BLaER1 (cell line): ENCODE data around the gene CASP12.
"Not testable (repeated sequence)": the region's sequence is repeated elsewhere in the genome, so short reads cannot be mapped to it uniquely, and the experiment has no call there.

ENCODE experiments used
- H3K27ac ChIP-seq: shearing (Covaris generic); formaldehyde crosslinking; 2 replicates; pipeline ENCODE4 v1.8.1; 2022
- H3K27me3 ChIP-seq: shearing (Covaris generic); formaldehyde crosslinking; 2 replicates; pipeline ENCODE4 v1.8.1; 2022
- H3K36me3 ChIP-seq: shearing (Covaris generic); formaldehyde crosslinking; 2 replicates; pipeline ENCODE4 v1.8.1; 2022
- H3K4me1 ChIP-seq: shearing (Covaris generic); formaldehyde crosslinking; 2 replicates; pipeline ENCODE4 v1.8.1; 2022
- H3K4me2 ChIP-seq: shearing (Covaris generic); formaldehyde crosslinking; 2 replicates; pipeline ENCODE4 v1.8.1; 2022
- H3K4me3 ChIP-seq: shearing (Covaris generic); formaldehyde crosslinking; 2 replicates; pipeline ENCODE4 v1.8.1; 2022
- H3K9ac ChIP-seq: shearing (Covaris generic); formaldehyde crosslinking; 2 replicates; pipeline ENCODE4 v1.8.1; 2022
- H3K9me3 ChIP-seq: shearing (Covaris generic); formaldehyde crosslinking; 2 replicates; pipeline ENCODE4 v1.8.1; 2022
- H4K20me1 ChIP-seq: shearing (Covaris generic); formaldehyde crosslinking; 2 replicates; pipeline ENCODE4 v1.8.1; 2022
- Cebpa-rat ChIP-seq: shearing (Covaris generic); IDR thresholded peaks from 2 replicates; pipeline ENCODE4 v1.8.1; 2022

Gene CASP12

DNA sequence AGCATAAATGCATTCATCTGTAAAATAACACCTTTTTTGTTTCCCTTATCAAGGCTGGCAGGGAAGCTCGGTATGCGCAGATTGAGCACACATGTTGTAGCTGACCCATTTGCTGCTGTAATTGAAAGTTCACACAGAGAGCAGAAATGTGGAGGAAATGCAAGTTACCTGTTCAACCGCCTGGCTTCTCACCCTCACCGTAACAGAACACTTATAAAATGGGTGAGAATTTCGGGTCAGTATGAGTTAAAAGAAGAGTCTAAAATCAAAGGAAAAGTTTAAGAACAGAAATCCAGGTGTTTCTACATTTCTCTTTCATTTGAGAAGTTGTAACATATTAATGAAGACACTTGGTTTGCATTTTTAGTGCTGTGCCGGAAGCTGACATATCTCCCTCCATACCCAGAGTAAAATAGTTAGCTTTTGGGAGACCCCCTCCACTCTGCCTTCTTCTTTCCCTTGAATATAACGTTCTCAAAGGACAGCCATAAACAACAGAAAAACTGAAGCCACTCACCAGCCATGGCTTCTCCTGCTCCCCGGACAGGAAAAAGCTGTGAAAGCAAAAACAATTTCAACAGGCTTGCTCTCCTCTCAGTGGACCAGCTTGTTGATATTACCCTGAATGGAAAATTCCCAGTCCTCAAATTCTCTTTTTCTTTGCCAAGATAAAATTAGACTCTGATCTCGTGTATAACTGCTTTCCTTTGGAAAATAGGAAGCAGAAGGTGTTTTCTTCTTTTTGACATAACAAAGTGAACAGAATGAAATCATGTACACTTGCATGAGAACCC is at the start of gene CASP12:
Gene CASP12, minus strand, starts transcription at position 570 of the 794 bp plus-strand sequence.
- no peak for TF ChIP-seq Cebpa-rat
- Histone ChIP-seq H3K36me3 (no peaks in the 10 kb centered on the region), H4K20me1 (no peaks in the 10 kb centered on the region), H3K4me1 (no peaks in the 10 kb centered on the region), H3K9ac (no peak within 1 kb of the TSS), H3K4me3 (no peak within 1 kb of the TSS), H3K9me3 (no peaks in the 10 kb centered on the region), H3K27ac (no peak within 1 kb of the TSS), H3K27me3 (no peaks in the 10 kb centered on the region), H3K4me2 (no peak within 1 kb of the TSS)

- Histone ChIP-seq H3K4me3 (no peak overlapping the region), H3K27me3 (no peaks in the 10 kb centered on the region)
Observed at GRCh38 chr11:104946907-104947306, 48.6 kb upstream of the CASP12 start.

GRCh38 chr11:104944076-104944475 is 45.8 kb upstream of the CASP12 start:
- Histone ChIP-seq H4K20me1 (no peaks in the 10 kb centered on the region), H3K36me3 (no peaks in the 10 kb centered on the region), H3K9me3 (no peaks in the 10 kb centered on the region), H3K4me2 (no peak overlapping the region), H3K27ac (no peak overlapping the region), H3K4me1 (no peaks in the 10 kb centered on the region), H3K27me3 (no peaks in the 10 kb centered on the region), H3K4me3 (no peak overlapping the region), H3K9ac (no peak overlapping the region)
- no peak for TF ChIP-seq Cebpa-rat

More at GRCh38 chr11:104946907-104947306, 48.6 kb upstream of the CASP12 start:
- Histone ChIP-seq H3K4me1 (no peaks in the 10 kb centered on the region), H3K27ac (no peak overlapping the region), H3K36me3 (no peaks in the 10 kb centered on the region), H3K9me3 (no peaks in the 10 kb centered on the region), H3K9ac (no peak overlapping the region), H4K20me1 (no peaks in the 10 kb centered on the region), H3K4me2 (no peak overlapping the region)
- TF ChIP-seq Cebpa-rat, result no peak

DNA sequence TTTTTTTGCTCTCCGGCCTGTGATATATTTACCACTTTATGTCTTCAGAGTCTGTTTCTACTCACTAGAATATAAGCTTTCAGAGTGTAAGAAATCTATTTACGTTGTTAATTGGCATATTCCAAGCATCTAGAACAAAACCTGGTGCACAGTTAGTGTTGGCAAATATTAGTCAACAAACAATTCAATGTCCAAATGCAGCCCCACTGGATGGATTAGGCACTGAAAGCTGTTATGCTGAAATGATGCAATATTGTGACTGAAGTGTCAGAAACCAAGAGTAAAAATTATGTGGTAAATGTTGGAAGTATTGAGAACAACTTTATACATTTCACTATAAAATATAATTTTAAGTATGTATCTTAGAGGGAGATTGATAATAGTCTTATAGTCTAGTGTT is 45.3 kb upstream of the CASP12 start:
- no peaks in the 10 kb centered on the region for H3K4me1 ChIP-seq
- no peak for TF ChIP-seq Cebpa-rat
- no peaks in the 10 kb centered on the region for H3K27me3 ChIP-seq

DNA sequence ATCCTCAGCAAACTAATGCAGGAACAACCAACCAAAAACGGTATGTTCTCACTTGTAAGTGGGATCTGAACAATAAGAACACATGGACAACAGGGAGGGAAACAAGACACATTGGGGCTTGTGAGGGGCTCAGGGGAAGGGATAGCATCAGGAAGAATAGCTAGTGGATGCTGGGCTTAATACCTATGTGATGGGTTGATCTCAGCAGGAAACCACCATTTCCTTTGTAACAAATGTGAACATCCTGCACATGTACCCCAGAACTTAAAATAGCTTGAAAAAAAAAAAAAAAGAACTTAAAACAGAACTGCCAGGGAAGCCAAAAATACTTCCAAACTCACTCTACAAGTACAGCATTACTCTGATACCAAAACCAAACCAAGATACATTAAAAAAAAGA is 36.3 kb upstream of the CASP12 start:
- Histone ChIP-seq H3K9ac (no peak overlapping the region), H3K4me2 (peak overlapping the region; percentile 74), H3K4me3 (no peak overlapping the region), H4K20me1 (no peaks in the 10 kb centered on the region), H3K36me3 (no peaks in the 10 kb centered on the region), H3K27ac (no peak overlapping the region), H3K27me3 (no peaks in the 10 kb centered on the region), H3K9me3 (peaks cover 11% of the 10 kb centered on the region), H3K4me1 (peaks cover 25% of the 10 kb centered on the region)
- TF ChIP-seq Cebpa-rat, result no peak

More for the DNA sequence above, 45.3 kb upstream of the CASP12 start:
- Histone ChIP-seq H3K9ac (no peak overlapping the region), H4K20me1 (no peaks in the 10 kb centered on the region), H3K27ac (no peak overlapping the region), H3K36me3 (no peaks in the 10 kb centered on the region), H3K9me3 (no peaks in the 10 kb centered on the region), H3K4me2 (no peak overlapping the region), H3K4me3 (no peak overlapping the region)

DNA sequence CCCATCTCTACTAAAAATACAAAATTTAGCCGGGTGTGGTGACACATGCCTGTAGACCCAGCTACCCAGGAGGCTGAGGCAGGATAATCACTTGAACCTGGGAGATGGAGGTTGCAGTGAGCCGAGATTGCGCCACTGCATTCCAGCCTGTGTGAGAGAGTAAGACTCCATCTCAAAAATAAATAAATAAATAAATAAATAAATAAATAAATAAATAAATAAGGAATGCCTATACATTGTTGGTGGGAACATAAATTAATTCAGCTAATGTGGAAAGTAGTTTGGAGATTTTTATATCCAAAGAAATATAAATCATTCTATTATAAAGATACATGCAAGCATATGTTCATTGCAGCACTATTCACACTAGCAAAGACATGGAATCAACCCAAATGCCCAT is 35.8 kb upstream of the CASP12 start:
- not testable (repeated sequence) for H3K27ac ChIP-seq, H3K4me3 ChIP-seq, H3K36me3 ChIP-seq, H3K9ac ChIP-seq, H3K27me3 ChIP-seq, H4K20me1 ChIP-seq
- peak overlapping the region; percentile 74 for H3K4me2 ChIP-seq
- peaks cover 11% of the 10 kb centered on the region for H3K9me3 ChIP-seq
- H3K4me1 ChIP-seq, result peaks cover 25% of the 10 kb centered on the region

DNA sequence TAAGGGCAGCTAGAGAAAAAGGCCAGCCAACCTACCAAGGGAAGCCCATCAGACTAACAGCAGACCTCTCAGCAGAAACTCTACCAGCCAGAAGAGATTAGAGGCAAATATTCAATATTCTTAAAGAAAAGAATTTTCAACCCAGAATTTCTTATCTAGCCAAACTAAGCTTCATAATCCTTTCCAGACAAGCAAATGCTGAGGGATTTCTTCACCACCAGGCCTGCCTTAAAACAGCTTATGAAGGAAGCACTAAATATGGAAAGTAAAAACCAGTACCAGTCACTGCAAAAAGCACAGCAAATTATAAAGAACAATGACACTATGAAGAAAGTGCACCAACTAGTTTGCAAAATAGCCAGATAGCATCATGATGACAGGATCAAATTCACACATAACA is 30.6 kb upstream of the CASP12 start:
- Histone ChIP-seq H4K20me1 (no peaks in the 10 kb centered on the region), H3K27ac (no peak overlapping the region), H3K36me3 (no peaks in the 10 kb centered on the region), H3K4me3 (no peak overlapping the region), H3K4me1 (peaks cover 4% of the 10 kb centered on the region), H3K9ac (no peak overlapping the region), H3K9me3 (peaks cover 35% of the 10 kb centered on the region), H3K27me3 (no peaks in the 10 kb centered on the region), H3K4me2 (no peak overlapping the region)
- no peak for TF ChIP-seq Cebpa-rat

DNA sequence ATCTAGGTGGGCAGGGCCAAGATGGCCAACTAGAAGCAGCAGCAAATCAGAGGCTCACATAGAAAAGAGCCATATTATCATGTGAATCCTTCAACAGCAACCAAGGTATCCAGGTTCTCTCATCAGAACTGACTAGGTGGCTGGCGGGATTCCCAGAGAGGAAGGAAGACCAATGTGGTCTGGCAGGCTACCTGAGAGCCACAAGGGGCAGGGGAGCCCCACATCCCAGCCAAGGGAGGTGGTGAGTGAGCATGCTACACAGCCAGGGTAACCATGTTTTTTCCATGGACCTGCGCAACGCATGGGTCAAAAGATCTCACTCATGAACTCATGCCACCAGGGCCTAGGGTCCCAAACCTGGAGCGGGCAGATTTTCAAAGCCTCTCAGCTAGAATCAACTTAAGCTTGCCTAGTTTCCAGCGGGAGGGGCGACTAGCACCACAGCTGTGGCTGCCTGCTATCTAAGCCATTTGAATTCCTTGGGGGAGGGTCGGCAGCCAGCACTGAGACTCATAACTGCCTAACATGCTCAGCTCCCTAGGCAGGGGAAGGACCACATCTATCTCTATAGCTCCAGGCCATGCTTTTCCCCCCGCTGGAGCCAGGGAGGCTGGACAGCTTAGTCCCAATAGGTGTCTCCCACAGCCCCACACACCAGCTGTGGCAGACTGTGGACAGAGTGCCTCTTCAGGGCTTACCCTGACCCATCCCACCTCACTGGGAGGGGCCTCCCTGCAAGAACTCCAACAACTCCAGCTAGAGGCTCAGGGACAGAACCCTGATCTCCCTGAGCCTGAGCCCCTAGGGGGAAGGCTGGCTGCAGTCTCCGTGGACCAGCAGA is 28.7 kb upstream of the CASP12 start:
- Histone ChIP-seq H4K20me1 (no peaks in the 10 kb centered on the region), H3K27me3 (no peaks in the 10 kb centered on the region), H3K4me1 (no peaks in the 10 kb centered on the region), H3K9me3 (peaks cover 27% of the 10 kb centered on the region), H3K4me3 (no peak overlapping the region), H3K27ac (no peak overlapping the region), H3K9ac (no peak overlapping the region), H3K4me2 (no peak overlapping the region), H3K36me3 (no peaks in the 10 kb centered on the region)
- no peak for TF ChIP-seq Cebpa-rat

GRCh38 chr11:104925850-104926249 is 27.6 kb upstream of the CASP12 start:
- Histone ChIP-seq H3K27me3 (no peaks in the 10 kb centered on the region), H3K9ac (no peak overlapping the region), H3K36me3 (no peaks in the 10 kb centered on the region), H3K4me2 (no peak overlapping the region), H4K20me1 (no peaks in the 10 kb centered on the region), H3K4me1 (no peaks in the 10 kb centered on the region), H3K4me3 (no peak overlapping the region), H3K9me3 (peaks cover 23% of the 10 kb centered on the region), H3K27ac (no peak overlapping the region)
- TF ChIP-seq Cebpa-rat, result no peak
